ENCODE measurements around the gene CARS1.

Gene CARS1

DNA sequence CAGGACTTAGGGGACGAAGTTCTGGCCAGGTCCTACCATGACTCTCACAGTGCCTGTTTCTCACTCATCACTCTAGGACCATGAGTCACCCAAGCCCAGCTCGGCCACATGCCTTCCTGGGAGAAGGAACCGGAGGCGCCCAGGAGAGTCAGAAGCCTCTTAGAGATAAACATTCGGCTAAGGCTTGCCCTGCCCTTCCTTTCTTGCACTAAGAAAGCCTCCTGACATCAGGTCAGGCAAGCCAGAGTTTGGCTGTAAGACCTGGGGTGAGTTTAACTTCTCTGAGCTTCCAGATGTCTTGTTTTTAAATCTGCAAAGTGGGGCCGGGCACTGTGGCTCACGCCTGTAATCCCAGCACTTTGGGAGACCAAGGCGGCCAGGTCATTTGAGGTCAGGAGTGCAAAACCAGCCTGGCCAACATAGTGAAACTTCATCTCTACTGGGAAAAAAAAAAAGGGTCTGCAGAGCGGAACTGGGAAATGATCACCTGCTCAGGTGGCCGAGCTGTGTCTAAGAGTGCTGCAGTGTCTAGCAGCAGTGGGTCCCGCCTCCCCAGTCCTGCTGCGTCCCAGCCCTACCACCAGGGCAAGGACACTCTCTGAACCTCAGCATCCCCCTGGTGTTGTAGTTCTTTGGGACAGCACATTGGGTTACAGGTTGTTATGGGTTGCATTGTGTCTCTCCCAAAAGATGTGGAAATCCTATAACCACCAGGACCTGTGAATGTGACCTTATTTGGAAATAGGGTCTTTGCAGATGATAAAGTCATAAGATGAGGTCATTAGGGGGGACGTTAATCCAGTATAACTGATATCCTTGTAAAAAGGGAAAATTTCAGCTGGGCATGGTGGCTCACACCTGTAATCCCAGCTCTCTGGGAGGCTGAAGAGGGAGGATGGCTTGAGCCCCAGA lies 1.8 kb upstream of the CARS1 start:
- DNase-seq = no peak

DNA sequence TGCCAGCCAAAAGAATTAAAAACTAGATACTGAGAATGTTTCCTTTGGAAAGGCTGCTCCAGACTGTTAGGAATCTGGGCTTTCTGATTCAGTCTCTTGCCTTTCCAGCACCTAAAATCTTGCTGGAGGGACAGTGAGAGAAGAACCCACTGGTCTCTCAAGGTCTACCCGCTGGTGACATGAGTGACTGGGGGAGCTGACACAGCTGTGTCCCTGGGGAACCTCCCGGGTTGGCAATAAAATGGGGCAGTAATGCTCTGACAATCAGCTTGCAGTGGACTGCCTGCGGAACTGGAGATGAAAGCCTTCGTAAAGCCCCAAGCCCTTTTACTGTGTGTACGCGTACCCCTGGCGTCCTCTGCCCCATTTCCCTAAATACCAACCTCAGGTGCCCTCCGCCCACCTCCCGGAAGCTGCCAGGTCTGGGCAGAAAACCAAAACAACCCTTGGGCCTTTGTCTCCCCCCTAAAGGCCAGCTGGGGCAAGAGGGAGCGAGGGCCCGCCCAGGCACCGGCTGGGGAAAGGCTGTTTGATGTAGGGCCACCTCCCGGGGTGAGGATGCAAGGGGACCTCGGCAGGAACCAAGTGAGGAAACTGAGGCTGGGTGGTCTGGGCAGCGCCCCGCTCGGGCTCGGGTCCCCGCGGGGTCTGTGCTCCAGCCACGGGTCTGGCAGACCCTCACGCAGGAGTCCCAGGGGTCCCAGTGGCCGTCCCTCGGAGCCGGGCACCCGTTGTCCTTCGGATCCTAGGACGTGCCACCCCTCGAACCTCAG lies 741 bp downstream of the CARS1 start:
- peak; percentile 20 for DNase-seq

DNA sequence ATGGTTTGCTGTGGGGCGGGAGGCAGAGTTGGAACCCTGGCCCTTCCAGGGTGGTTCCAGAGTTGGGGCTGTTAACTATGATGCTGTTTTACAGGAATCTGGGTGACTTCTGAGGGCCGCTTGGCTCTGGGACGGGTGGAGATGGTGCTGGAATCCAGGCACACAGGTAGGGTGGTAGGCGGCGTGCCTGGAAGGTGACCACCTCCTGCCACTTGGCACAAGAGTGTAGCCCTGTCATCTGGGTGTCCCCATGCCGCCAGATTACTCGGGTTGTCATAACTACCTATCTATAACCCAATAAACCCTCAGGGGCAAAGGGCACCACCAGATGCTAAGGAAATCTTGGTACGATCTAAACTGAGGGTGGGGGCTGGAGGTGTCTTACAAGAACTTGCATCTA lies 1.3 kb downstream of the CARS1 start:
- DNase-seq = no peak

DNA sequence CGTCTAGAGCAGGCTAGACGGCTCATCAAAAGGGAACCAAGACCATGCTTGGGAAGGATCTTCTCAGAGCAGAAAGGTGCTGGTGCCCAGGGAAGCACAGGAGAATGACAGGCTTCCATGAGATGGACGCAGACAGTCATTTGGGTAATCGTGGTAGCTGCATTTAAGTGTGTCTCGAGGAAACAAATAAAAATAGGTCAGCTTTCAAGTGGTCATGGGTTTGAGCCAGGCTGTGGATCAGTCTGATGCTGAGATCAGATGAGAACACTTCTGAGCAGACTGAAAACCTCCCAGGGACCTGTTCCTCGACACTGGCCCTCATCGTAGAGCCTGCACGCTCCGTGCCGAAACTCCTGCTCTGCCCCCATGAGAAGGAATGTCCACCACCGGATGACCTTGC lies 4.7 kb downstream of the CARS1 start:
- DNase-seq = no peak

DNA sequence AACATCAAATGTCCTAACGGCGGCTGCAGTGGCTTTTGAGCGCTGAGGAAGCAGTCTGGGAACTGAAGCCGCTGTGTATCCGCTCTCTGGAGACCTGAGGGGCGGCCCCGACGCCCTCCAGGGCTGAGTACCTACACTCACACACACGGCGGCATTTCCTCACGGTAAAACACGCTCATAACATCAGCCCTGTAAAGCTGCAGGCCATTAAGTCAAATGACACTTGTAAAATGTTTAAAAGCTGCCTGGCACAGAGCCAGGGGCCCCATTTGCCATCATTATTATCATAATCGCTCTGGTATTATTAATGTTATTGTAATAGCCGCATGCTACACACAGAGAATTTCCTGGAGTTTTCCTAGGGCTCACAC lies 5.1 kb downstream of the CARS1 start:
- no peak for DNase-seq

DNA sequence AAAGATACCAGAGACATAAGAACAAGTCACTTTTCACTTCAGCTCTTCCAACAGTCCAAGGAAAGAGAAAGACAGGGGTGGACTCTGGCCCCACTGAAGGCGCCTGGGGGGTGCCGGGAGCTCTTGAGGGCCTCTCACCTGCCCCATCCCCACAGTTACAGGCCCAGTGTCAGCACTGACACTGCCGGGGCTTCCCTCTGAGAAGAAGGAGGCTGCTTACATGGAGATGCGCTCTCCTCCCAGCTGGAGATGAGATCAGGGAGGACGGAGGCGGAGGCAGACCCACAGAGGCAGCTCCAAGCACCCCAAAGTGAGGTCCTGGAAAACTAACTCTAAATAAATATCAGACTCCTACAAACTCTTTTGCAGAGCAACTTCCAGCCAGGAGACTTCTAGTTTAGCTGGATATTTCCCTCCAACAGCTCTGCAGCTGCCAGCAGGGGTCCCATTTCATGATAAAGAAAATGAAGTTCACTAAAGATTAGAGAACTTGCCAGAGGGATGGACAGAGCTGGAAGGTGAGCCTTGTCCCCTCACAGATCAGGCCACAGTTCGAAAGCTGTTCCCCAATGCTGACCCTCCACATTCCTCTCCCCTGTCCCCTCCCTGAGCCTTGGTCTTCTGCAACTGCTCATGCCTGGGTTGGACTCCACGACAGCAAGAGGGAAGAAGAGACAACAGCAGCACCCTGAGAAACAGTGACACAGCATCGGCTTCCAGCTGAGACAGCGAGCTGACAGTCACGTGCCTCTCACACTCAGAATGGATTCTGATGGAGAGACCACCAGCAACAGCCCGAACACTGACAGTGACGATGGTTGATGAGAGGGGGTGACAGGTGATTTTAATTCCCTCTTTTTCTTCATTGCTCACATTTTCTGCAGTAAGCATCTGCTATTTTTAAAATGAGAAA lies 5.8 kb downstream of the CARS1 start:
- no peak for DNase-seq

DNA sequence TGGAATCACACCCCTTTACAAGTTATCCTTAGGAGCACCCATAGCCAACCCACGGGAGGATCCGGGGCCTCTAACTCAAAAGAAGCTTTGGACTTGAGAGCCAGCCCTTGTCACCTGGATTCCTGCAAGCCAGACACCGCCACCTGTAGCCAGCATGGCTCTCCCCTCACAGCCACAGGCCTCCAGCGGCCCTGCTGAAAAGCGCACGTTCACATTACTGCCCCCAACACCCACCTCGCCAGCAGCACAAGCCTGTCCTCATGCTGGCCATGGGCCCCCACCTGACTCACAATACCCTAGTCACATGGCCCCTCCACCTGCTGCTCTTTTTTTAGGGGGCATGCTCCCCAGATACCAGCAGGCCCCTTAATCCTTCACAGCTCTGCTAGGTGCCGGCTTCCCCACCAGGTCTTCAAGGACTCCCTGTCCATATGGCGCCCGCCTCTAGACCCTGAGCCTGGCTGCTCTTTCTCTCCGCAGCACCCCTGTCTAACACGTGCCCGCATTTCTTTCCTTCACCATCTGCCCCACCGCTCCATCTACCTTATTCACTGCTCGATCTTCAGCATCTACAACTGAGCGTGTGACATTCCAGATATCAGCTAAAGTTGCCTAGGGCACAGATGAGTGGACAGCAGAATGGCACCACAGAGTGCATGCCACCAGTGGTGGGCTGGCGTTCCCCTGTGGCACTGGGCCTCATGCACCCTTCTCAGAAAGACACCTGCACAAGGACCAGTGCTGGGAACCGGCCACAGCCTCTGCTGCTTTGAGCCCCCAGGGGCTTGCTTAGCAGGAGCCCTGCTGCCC lies 6.6 kb downstream of the CARS1 start:
- no peak for DNase-seq

DNA sequence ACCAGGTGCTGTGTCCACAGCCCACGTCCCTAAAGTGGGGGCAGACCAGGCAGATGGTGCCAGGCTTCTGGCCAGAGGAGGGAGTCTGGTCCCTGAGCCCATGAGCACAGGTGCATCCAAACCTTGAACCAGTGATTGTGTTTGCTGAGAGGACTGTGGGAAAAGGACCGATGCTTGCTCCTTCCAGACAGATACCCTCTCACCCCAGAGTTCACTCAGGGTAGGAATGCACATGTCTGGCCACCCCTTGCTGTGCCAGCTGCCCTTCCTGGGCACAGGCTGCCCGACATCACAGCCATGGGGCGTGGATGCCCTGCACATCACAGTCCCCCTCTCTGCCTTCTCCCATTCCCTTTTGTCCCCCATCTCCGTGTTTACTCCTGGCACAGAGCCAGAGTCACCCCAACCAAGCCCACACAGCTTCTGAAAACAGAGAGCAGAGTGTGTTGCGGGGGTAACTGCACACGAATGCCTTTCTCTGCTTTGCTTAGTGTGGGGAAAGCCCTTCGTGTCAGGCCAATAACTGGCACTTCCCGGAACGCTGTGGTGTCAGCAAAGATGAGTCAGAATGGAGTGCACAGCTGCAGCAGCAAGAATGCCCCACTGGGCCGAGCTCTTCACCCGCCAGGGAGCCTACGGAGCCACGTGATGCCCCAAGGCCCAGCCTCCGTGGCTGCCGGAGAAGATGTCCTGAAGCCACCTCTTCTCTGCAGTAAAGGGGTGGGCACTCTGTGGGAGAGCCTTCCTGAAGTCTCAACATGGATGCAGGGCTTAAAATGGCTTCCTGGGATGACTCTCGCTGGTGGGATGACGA lies 7.6 kb downstream of the CARS1 start:
- peak; percentile 65 for DNase-seq

DNA sequence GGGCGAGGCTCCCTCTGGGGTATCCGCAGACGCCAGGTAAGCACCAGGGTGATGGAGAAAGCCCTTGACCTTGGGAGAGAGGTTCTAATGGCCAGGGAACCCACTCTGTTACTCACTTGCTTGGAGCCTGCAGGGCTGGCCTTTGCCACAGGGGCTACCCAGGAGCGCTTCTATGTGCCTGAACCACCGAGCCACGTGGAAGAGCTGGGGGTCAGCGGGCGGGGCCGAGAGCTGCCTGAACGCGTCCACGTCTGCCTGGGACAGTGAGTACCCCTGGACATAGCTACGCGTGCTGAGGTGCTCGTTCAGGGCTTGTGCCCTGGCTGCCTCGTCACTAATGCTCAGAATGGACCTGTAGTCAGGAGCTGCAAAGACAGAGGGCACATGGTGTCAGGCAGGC lies 9.6 kb downstream of the CARS1 start:
- DNase-seq = no peak

DNA sequence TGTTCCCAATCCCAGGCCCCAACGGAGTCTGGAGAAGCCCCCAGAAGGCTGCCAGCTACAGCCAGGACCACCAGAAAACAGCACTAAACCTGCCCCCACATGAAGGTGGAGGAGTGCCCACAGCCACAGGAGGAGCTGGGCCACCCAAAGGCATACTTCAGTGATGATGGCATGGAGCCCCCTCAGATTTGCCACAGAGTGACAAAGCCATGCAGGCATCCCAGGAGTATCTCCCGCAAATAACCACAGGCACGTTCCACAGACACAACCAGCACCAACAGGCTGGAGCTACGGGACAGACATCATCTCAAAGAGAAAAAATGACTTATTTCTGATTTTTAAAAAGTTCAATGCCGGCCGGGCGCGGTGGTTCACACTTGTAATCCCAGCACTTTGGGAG lies 10.6 kb downstream of the CARS1 start:
- no peak for DNase-seq

DNA sequence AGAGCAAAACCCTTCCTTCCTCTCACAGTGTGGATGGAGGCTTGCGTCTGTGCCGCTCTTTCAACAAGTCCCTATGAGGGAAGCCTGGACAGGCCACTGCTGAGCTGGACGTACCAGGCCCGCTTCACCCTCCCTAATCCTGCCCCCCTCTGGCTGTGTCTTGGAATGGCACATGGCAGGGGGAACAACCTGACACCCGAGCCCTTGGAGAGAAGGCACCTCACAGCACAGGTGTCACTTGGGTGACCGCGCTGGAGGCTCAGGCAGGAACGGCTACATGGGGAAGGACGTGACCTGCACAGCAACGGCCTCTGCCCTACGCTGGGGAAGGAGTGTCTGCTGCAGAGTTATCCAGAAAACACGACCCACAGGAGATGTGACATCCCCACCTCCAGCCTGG lies 11.0 kb downstream of the CARS1 start:
- no peak for DNase-seq

DNA sequence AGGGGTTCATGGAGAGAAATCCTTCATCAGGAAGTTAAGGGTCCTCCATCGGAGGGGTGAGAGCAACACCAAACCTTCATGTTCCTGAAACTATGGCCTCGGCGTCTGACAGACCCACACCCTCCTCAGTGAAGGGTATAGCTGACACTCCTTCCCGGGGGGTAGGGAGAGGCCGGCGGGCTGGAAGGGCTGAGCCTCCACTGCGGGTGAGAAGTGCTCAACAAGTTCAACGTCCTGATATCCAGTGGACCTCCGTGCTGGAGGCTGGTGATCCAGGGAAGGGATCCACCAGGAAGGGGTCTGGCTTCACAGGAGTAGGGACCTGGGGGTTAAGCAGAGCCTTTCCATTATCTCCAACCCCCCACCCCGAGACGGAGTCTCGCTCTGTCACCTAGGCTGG lies 12.3 kb downstream of the CARS1 start:
- no peak for DNase-seq

DNA sequence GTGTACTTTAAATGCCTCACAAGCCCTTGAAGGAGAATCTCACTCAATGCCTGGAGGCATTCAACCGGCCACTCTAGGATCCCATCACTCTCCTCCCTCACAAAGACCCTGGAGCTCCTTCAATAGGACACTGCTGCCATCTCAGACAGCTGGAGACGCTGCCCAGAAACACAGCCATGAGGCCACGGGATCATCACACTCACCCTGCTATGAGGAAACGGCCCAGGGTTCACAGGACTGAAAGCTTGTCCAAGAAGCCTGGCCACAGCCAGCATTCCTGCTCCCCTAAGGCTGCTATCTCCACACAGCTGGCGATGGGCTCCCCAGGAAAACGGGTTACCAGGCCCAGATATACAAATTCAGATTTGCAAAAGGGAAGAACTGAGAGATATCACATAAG lies 13.2 kb downstream of the CARS1 start:
- DNase-seq = no peak

DNA sequence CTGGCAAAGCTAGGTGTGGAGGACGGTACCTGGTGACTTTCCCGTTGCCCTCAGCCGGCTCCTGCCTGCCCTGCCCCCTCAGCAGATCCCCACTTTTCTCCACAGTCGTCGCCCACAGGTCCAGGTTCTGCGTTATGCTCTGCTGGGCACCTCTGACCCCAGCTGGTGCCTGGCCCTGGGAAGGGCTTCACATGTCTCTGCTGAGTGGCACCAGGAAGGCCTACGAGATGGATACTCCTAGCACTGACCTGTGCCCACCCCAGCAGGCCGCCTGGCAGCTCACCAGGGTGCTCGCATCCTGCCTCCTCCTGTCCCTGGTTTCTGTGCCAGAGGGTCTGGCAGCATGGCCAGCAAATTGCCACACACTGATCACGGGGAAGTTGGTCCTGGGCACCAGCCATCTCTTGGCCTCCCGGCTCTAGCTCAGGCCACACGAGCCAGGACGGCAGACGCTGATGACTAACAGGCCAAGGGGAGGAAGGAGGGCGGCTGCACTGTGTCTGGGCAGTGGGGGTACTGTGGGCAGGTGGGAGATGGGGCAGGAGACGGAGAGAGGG lies 13.8 kb downstream of the CARS1 start:
- DNase-seq = no peak

DNA sequence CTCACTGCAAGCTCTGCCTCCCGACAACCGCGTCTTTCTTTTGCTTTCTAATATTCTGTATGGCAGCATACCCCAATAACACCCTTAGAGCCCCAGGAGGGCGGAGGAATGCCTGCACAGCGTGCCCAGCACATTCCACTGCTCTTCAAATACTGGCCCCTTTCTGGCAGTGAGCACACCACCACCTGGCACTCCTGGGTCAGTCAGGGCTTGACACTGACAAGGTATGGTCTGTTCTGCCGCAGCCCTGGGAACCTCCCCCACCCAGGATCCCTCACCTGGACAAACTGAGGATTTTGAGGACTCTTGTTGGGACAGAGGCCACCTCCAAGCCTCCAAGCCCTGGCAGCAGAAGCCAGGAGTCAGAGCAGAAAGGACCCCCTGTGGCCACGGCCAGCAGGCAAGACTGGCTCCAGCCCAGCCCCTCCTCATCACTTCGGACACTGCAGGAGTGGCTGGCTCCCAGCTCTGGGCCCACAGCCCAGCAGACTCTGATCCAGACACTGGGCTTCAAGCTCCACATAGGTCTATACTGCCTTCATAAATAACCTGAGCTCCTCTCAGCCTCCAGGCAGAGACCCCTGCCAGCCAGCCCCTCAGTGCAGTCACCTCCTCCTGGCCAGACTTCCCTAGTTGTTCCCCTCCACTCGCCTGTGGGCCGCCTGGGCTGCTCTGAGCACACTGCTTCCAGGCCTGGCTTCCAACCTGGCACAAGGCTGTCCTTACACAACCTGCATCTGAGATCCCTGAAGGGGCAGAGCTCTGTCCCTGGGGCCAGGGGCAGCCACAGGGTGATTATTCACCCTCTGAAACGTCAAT lies 14.5 kb downstream of the CARS1 start:
- no peak for DNase-seq

DNA sequence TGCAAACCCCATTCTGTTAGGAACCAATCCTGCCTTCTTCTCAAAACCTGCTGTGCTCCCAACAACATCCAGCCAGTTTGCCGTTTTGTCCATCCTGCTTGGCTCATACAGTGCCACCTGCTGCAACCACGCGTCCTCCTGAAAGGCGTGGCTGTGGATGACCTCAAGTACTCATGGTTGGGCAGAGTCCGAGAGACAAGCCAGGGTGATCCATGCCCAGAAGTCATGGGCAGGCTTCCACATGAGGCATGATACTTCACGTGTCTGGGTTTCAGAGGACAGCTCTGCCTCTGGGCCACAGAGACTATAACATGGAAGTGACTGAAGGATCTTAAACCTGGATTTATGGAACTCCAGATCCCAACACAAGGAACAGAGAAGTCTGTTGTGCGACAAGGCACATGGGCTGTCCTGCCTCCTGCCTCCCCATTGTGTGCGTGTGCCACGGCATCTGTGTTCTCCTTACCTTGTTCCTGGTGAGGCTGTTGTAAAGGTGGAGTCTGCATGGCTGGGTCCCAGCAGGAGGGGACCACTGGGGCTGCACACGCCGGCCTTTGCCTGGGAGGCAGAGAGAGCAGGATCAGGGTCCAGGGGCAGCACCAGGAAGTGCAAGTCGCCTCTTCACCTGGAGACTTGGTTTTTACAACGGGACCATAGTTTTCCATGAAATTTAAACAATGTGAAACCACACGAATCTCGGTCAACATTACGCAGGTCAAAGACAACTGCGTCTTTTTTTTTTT lies 15.4 kb downstream of the CARS1 start:
- DNase-seq = no peak

DNA sequence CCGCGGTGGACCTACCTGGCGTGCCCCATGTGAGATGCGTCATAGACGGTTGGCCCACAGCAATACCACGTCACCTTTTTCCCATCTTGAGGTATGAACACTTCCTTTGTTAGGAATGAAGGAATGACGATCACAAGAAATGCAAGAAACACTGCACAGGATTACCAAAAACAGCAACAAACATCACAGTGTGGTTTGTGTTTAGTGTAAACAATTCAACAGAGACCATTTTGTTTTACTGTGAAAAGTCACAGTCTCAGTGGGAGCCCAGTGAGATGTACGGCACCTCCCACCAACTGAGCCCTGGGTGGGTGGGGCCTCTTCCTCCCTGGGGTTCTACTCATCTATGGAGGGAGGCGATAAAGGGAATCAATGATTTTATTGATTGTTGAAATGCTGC lies 16.3 kb downstream of the CARS1 start:
- no peak for DNase-seq

DNA sequence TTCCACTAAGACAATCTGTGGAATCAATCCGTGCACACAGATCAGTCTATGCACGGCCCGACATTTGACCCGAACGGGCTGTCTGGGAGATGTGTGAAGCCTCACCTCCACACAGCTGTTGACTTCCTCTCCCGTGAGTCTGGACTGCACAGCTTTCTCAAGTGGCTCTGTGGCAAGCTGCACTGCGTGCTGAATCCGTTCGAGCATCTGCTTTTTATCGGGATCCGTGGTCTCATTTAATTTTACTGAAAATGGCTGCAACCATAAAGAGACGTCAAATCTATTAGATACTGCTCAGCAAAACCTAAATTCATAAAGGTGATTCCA lies 19.3 kb downstream of the CARS1 start:
- DNase-seq = no peak

Data from CD4-positive, alpha-beta T cell treated with Interleukin-17A for 4 hours (primary cell).